C4-2B (cell line): ENCODE results near the gene POGK.

Source experiments
- ZFX ChIP-seq: fragments of 450-650 bp; IDR thresholded peaks from 2 replicates; pipeline ENCODE4 v1.6.1; 2017
- TF ChIP-seq, protein P1 (sequence below): fragments of 450-650 bp; conservative IDR thresholded peaks from 2 replicates; pipeline ENCODE4 v1.5.1; 2017; ENCODE audit warnings: mild to moderate bottlenecking

DNA sequence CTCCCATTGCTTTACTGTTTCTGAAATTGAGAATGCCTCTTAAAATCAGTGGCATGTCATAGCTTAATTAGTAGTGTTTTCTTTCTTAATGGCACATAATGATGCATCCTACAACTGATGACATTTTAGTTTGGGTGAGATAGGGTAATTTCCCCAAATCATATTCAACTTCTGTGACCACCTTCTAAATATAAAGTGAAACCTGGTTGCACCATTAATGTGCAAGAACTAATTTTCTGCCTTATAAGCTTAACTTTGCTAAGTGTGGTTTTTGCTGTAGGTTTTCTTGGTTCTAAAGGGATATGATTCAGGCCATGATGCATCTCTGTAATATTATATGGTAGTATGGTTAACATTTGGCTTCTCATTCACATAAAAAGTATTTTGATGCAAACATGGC is 8.9 kb downstream of the POGK start:
- TF ChIP-seq, protein P1, sequence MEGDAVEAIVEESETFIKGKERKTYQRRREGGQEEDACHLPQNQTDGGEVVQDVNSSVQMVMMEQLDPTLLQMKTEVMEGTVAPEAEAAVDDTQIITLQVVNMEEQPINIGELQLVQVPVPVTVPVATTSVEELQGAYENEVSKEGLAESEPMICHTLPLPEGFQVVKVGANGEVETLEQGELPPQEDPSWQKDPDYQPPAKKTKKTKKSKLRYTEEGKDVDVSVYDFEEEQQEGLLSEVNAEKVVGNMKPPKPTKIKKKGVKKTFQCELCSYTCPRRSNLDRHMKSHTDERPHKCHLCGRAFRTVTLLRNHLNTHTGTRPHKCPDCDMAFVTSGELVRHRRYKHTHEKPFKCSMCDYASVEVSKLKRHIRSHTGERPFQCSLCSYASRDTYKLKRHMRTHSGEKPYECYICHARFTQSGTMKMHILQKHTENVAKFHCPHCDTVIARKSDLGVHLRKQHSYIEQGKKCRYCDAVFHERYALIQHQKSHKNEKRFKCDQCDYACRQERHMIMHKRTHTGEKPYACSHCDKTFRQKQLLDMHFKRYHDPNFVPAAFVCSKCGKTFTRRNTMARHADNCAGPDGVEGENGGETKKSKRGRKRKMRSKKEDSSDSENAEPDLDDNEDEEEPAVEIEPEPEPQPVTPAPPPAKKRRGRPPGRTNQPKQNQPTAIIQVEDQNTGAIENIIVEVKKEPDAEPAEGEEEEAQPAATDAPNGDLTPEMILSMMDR, result no peak
- no peak for TF ChIP-seq ZFX
